ENCODE results near the gene ADAM33. TPM values are rescaled to one million over a fixed set of nuclear protein-coding genes. Genes with fewer than 3 reads are reported as not detected.

The ADAM33 gene
- total RNA-seq, 4 donors from 2014 or later: 5.6 to 175 (median 23.3) TPM

DNA sequence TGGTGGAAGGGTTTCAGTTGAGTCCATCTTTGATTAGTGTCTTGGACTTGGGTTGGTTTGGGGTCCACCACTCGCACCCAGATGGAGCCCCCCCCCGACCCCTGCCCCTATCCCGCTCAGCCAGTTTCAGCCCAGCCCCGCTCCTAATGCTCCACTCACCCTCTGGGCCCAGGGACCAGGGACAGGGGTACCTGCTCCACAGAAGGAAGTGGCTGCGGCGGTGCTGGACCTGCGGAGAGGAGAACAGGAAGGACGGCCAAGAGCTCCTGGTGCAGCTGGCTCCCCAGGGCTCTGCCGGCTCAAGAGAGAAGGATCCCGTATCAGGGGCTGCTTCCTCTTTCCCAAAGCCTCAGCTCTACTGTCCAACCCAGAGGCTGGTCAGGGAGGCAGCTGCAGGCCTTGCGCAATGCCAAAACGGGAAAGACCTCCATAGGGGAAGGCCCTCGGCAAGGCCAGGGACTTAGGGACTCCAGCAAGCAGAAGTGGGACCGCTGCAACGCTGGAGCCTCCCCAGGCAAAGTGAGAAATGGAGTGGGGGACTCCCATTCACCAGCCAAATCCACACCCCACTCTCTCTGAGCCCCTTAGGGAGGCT, 30.6 kb upstream of the ADAM33 start, which contains the start of gene SIGLEC1:
Gene SIGLEC1, minus strand, starts transcription at position 322 of the 595 bp plus-strand sequence. CDS start 5,472 bp downstream, outside the sequence.
- Histone ChIP-seq H3K27me3 (no peaks in the 10 kb centered on the region), H3K4me3 (peak within 1 kb of the TSS in 1 of 4 donors; percentile 11), H3K36me3 (no peaks in the 10 kb centered on the region), H3K9me3 (no peaks in the 10 kb centered on the region), H3K4me1 (no peaks in the 10 kb centered on the region), H3K27ac (no peak within 1 kb of the TSS)
- TF ChIP-seq POLR2A (IDR thresholded peaks at IDR 0.05): no peak
- TF ChIP-seq, protein P1, sequence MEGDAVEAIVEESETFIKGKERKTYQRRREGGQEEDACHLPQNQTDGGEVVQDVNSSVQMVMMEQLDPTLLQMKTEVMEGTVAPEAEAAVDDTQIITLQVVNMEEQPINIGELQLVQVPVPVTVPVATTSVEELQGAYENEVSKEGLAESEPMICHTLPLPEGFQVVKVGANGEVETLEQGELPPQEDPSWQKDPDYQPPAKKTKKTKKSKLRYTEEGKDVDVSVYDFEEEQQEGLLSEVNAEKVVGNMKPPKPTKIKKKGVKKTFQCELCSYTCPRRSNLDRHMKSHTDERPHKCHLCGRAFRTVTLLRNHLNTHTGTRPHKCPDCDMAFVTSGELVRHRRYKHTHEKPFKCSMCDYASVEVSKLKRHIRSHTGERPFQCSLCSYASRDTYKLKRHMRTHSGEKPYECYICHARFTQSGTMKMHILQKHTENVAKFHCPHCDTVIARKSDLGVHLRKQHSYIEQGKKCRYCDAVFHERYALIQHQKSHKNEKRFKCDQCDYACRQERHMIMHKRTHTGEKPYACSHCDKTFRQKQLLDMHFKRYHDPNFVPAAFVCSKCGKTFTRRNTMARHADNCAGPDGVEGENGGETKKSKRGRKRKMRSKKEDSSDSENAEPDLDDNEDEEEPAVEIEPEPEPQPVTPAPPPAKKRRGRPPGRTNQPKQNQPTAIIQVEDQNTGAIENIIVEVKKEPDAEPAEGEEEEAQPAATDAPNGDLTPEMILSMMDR (IDR thresholded peaks at IDR 0.05): no peak
- DNase-seq: peak in 1 of 3 donors; percentile 70

DNA sequence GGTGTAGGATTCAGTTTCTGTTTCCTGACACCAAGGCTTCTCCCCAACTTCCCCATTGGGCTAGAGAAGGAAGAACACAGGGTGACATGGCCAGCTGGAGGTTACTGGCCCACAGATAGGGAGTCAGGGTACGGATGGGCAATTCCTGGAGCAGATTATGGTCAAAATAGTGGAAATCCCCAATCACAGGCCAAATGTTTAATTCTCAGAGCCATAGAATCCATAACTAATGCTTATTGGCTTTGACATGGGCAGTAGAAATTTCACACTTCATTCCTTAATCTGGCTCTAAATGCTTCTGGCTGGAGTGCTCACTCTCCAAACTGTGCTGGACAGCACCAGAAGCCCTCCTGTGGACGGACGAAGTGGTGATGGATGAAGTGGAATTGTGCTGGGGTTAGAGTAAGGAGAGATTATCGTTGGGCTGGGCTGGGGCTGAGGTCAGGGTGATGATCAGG, 29.7 kb upstream of the ADAM33 start:
- no peak for TF ChIP-seq POLR2A (IDR thresholded peaks at IDR 0.05)
- TF ChIP-seq, protein P1 (IDR thresholded peaks at IDR 0.05): no peak
- DNase-seq: no peak
- Histone ChIP-seq H3K27me3 (no peaks in the 10 kb centered on the region), H3K9me3 (no peaks in the 10 kb centered on the region), H3K4me1 (no peaks in the 10 kb centered on the region), H3K27ac (no peak overlapping the region), H3K4me3 (peak overlapping the region in 1 of 4 donors; percentile 11), H3K36me3 (no peaks in the 10 kb centered on the region)

DNA sequence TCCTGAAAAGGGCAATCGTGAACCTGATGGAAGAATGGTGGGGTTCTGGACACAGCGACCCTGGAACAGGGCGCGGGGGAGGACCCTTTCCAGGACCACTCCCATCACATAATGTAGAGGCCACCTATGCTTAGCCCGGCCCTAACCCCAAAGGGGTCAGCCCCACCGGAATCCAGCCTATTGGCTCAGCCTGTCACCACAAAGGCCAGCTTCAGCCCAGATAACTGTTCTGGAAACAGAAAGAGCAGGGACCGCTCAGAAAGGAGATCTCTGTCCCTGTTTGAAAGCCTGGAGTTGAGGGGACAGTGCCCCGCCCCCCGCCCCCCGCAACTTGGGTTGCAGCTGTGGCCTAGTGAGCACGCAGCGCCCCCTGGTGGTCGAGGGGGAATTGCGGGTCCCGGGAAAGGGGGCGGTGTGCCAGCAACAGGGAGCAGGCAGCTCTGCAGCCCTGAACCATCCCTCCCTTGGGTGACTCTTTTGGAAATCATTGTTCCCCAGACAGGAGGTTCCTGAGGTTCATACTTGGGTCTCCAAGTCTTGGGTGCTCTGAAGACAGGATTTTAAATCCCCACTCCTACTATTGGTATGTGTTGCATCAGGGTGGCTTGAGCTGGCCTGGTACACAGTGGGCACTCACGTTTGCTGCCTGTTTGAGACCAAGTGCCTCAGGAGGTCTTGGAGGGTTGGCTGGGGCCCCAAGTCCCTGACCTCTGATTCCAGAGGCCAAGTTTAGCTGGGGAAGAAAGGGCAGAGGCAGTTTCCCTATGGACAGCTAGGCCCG, 29.1 kb upstream of the ADAM33 start:
- no peaks in the 10 kb centered on the region for H3K9me3 ChIP-seq
- TF ChIP-seq, protein P1 (IDR thresholded peaks at IDR 0.05): peak; percentile 72 to 91 (median 78)
- no peak for TF ChIP-seq POLR2A (IDR thresholded peaks at IDR 0.05)
- no peaks in the 10 kb centered on the region for H3K4me1 ChIP-seq
- no peaks in the 10 kb centered on the region for H3K27me3 ChIP-seq
- no peaks in the 10 kb centered on the region for H3K36me3 ChIP-seq
- peak; percentile 53 to 81 (median 80) for DNase-seq
- peak overlapping the region in 1 of 4 donors; percentile 17 for H3K4me3 ChIP-seq
- no peak overlapping the region for H3K27ac ChIP-seq

DNA sequence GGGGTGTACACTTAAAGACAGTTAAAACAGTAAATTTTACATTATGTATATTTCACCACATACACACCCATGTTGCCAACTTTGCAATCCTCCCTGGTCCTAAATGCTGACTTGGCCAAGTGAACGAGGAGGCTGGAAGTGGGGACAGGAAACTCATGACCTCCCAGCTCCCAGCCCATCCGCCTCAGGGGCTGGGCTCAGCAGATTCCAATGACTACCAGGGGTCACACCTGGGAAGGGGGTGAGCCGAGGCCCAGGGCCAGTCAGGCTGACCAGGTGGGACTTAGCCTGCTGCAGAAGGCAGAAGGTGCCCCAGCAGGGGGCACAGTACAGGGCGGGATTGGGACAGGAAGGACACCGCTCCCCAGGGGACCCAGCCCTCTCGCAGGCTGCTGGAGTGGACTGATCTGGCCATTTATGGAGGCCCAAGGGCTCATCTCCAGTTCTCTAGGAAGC, 28.2 kb upstream of the ADAM33 start:
- DNase-seq: no peak
- no peak overlapping the region for H3K4me3 ChIP-seq
- H3K27ac ChIP-seq: no peak overlapping the region
- TF ChIP-seq POLR2A (IDR thresholded peaks at IDR 0.05): no peak
- TF ChIP-seq, protein P1 (IDR thresholded peaks at IDR 0.05): no peak
- no peaks in the 10 kb centered on the region for H3K36me3 ChIP-seq
- H3K4me1 ChIP-seq: no peaks in the 10 kb centered on the region
- H3K27me3 ChIP-seq: no peaks in the 10 kb centered on the region
- no peaks in the 10 kb centered on the region for H3K9me3 ChIP-seq

DNA sequence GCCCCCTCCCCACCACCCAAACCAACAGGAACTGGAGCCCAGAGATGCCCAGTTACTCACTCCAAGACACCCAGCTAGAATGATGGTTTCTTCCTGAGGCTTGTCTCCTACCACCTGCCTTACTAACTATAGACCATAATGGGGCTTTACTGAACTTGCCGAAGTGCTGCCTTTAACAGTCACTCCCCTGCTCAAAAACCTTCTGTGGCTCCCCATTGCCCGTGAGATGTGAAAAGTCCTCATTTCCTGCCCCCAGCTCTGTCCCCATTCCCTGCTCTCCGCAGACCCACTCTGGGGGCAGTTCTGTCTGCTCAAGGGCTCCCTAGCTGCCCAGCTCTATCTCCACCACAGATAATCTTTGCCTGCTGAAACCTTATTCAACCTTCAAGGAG, 25.7 kb upstream of the ADAM33 start:
- no peak for DNase-seq
- Histone ChIP-seq H3K4me1 (no peaks in the 10 kb centered on the region), H3K27me3 (no peaks in the 10 kb centered on the region), H3K36me3 (no peaks in the 10 kb centered on the region), H3K27ac (no peak overlapping the region), H3K9me3 (no peaks in the 10 kb centered on the region), H3K4me3 (no peak overlapping the region)
- no peak for TF ChIP-seq POLR2A (IDR thresholded peaks at IDR 0.05)
- TF ChIP-seq, protein P1 (IDR thresholded peaks at IDR 0.05): no peak

Data from Peyer's patch (tissue), 4 donors.